Cardiac muscle cell (in vitro differentiated cells and primary cell): ENCODE results near the gene REPIN1. TPM values are rescaled to one million over a fixed set of nuclear protein-coding genes. Genes with fewer than 3 reads are reported as not detected.

ENCODE experiments used
- DNase-seq, 2 donors: peaks; one replicate each; pipeline versions ENCODE4 v3.0.0 to v3.0.0-alpha.2; 2010 to 2017; ENCODE audit warnings: low read depth in 1 of 2, low spot score in 1 of 2
- H3K27ac ChIP-seq: fragments of 200-600 bp; sonication (generic); 2 replicates; pipeline ENCODE4 v1.5.1; 2016
- H3K27me3 ChIP-seq: fragments of 200-600 bp; sonication (generic); 2 replicates; pipeline ENCODE4 v1.6.0; 2016; ENCODE audit warnings: control low read depth
- H3K36me3 ChIP-seq: fragments of 200-600 bp; sonication (generic); 2 replicates; pipeline ENCODE4 v1.5.1; 2016; ENCODE audit warnings: control low read depth
- H3K4me1 ChIP-seq: fragments of 200-600 bp; sonication (generic); 2 replicates; pipeline ENCODE4 v1.8.1; 2017; ENCODE audit warnings: low read depth, mild to moderate bottlenecking, mixed run types
- H3K4me3 ChIP-seq: fragments of 200-600 bp; sonication (generic); 2 replicates; pipeline ENCODE4 v1.5.1; 2016; ENCODE audit warnings: mild to moderate bottlenecking
- H3K9me3 ChIP-seq: fragments of 200-600 bp; sonication (generic); 2 replicates; pipeline ENCODE4 v1.5.1; 2017; ENCODE audit warnings: low read depth, mild to moderate bottlenecking, control low read depth
- CTCF ChIP-seq: IDR thresholded peaks from 2 replicates; pipeline ENCODE4 v1.5.1; 2012; ENCODE audit warnings: low read depth, mild to moderate bottlenecking, low read length
- polyA plus RNA-seq: library from polyadenylated mRNA; unstranded; fragments of >200 nt; fragmentation: Nextera tagmentation; extraction: Ambion mirVana; gene quantifications from 2 replicates; pipeline ENCODE4 v1.2.1, GENCODE V29; 2016
- total RNA-seq: library from RNA; depleted of rRNA; stranded (reverse); fragments of >200 nt; gene quantifications from 2 replicates; pipeline ENCODE4 v1.2.3, GENCODE V29; 2016

Gene REPIN1
- total and polyA plus RNA-seq, 2 experiments from 2014 or later: 185 to 270 TPM

GRCh38 chr7:150329331-150330120 lies 39.1 kb upstream of the REPIN1 start:
- TF ChIP-seq CTCF: no peak
- DNase-seq: no peak
- no peaks in the 10 kb centered on the region for H3K4me1 ChIP-seq
- no peak overlapping the region for H3K27ac ChIP-seq
- H3K4me3 ChIP-seq: no peak overlapping the region
- H3K27me3 ChIP-seq: no peaks in the 10 kb centered on the region
- no peaks in the 10 kb centered on the region for H3K36me3 ChIP-seq
- H3K9me3 ChIP-seq: no peaks in the 10 kb centered on the region

GRCh38 chr7:150330211-150330885 lies 38.3 kb upstream of the REPIN1 start:
- H3K36me3 ChIP-seq: no peaks in the 10 kb centered on the region
- no peak for TF ChIP-seq CTCF
- H3K9me3 ChIP-seq: no peaks in the 10 kb centered on the region
- H3K27ac ChIP-seq: no peak overlapping the region
- no peaks in the 10 kb centered on the region for H3K27me3 ChIP-seq
- DNase-seq: no peak
- H3K4me1 ChIP-seq: no peaks in the 10 kb centered on the region
- H3K4me3 ChIP-seq: no peak overlapping the region

GRCh38 chr7:150332852-150333635 lies 35.6 kb upstream of the REPIN1 start:
- H3K27me3 ChIP-seq: no peaks in the 10 kb centered on the region
- H3K4me1 ChIP-seq: no peaks in the 10 kb centered on the region

GRCh38 chr7:150333659-150334058 lies 35.0 kb upstream of the REPIN1 start:
- H3K36me3 ChIP-seq: no peaks in the 10 kb centered on the region
- no peak for DNase-seq
- no peaks in the 10 kb centered on the region for H3K9me3 ChIP-seq
- no peak overlapping the region for H3K27ac ChIP-seq
- H3K4me3 ChIP-seq: no peak overlapping the region
- TF ChIP-seq CTCF: no peak
- no peaks in the 10 kb centered on the region for H3K4me1 ChIP-seq
- H3K27me3 ChIP-seq: no peaks in the 10 kb centered on the region

More at GRCh38 chr7:150332852-150333635, 35.6 kb upstream of the REPIN1 start:
- no peak overlapping the region for H3K27ac ChIP-seq
- no peaks in the 10 kb centered on the region for H3K9me3 ChIP-seq
- no peak overlapping the region for H3K4me3 ChIP-seq
- no peak for TF ChIP-seq CTCF
- DNase-seq: no peak
- H3K36me3 ChIP-seq: no peaks in the 10 kb centered on the region

GRCh38 chr7:150334108-150334507 lies 34.5 kb upstream of the REPIN1 start:
- Histone ChIP-seq H3K4me3 (no peak overlapping the region), H3K4me1 (no peaks in the 10 kb centered on the region), H3K9me3 (no peaks in the 10 kb centered on the region), H3K36me3 (no peaks in the 10 kb centered on the region), H3K27me3 (no peaks in the 10 kb centered on the region), H3K27ac (no peak overlapping the region)
- DNase-seq: no peak
- no peak for TF ChIP-seq CTCF
